H9 (cell line): Measurements from ENCODE around the gene RSU1. TPM values are rescaled to one million over a fixed set of nuclear protein-coding genes. Genes with fewer than 3 reads are reported as not detected.

Source experiments
- DNase-seq: peaks from one replicate; pipeline ENCODE4 v3.0.0-alpha.2; 2017
- H2AFZ ChIP-seq: one replicate; pipeline ENCODE4 v1.6.1; 2013; ENCODE audit warnings: mild to moderate bottlenecking, low read length, control low read depth, moderate library complexity
- H2AK5ac ChIP-seq: 2 replicates; pipeline ENCODE4 v1.6.1; 2013; ENCODE audit warnings: low read length, control low read depth, mixed read lengths; ENCODE audit not compliant: insufficient read length
- H2BK120ac ChIP-seq: one replicate; pipeline ENCODE4 v1.6.1; 2013; ENCODE audit warnings: low read depth, mild to moderate bottlenecking, low read length, control low read depth, inconsistent platforms; ENCODE audit not compliant: poor library complexity, severe bottlenecking
- H2BK12ac ChIP-seq: 2 replicates; pipeline ENCODE4 v1.6.1; 2013; ENCODE audit warnings: low read length, control low read depth, mixed read lengths, low read depth; ENCODE audit not compliant: insufficient read length
- H2BK15ac ChIP-seq: 2 replicates; pipeline ENCODE4 v1.6.1; 2013; ENCODE audit warnings: low read depth, low read length, control low read depth
- H2BK20ac ChIP-seq: one replicate; pipeline ENCODE4 v1.6.1; 2013; ENCODE audit warnings: low read depth, mild to moderate bottlenecking, low read length, control low read depth, inconsistent platforms; ENCODE audit not compliant: poor library complexity, severe bottlenecking
- H2BK5ac ChIP-seq: 2 replicates; pipeline ENCODE4 v1.6.1; 2013; ENCODE audit warnings: low read length, control low read depth, mixed read lengths; ENCODE audit not compliant: insufficient read length
- H3K14ac ChIP-seq: 2 replicates; pipeline ENCODE4 v1.6.1; 2013; ENCODE audit warnings: low read length, control low read depth; ENCODE audit not compliant: insufficient read depth
- H3K18ac ChIP-seq: 2 replicates; pipeline ENCODE4 v1.6.1; 2013; ENCODE audit warnings: low read depth, mild to moderate bottlenecking, mixed read lengths, low read length, control low read depth; ENCODE audit not compliant: insufficient read length
- H3K23ac ChIP-seq: 2 replicates; pipeline ENCODE4 v1.6.1; 2013; ENCODE audit warnings: low read length, control low read depth, mixed read lengths, low read depth; ENCODE audit not compliant: insufficient read length
- H3K23me2 ChIP-seq: 2 replicates; pipeline ENCODE4 v1.6.1; 2013; ENCODE audit warnings: low read depth, mild to moderate bottlenecking, mixed read lengths, low read length, control low read depth; ENCODE audit not compliant: insufficient read length, poor library complexity, severe bottlenecking
- H3K27ac ChIP-seq: 2 replicates; pipeline ENCODE4 v1.5.1; 2013; ENCODE audit warnings: low read length, control low read depth, mixed read lengths, low read depth; ENCODE audit not compliant: insufficient read length
- H3K27me3 ChIP-seq: 2 replicates; pipeline ENCODE4 v1.6.1; 2013; ENCODE audit warnings: low read length, control low read depth, inconsistent platforms; ENCODE audit not compliant: insufficient read depth
- H3K4ac ChIP-seq: 2 replicates; pipeline ENCODE4 v1.6.1; 2013; ENCODE audit warnings: low read depth, mild to moderate bottlenecking, control low read depth, inconsistent platforms, low read length, moderate library complexity
- H3K4me1 ChIP-seq: 2 replicates; pipeline ENCODE4 v1.6.1; 2013; ENCODE audit warnings: low read length, control low read depth, inconsistent platforms; ENCODE audit not compliant: insufficient read depth
- H3K4me2 ChIP-seq: 2 replicates; pipeline ENCODE4 v1.6.1; 2013; ENCODE audit warnings: low read length, control low read depth, mixed read lengths; ENCODE audit not compliant: insufficient read length, insufficient read depth
- H3K56ac ChIP-seq: 2 replicates; pipeline ENCODE4 v1.6.1; 2013; ENCODE audit warnings: low read depth, mild to moderate bottlenecking, mixed read lengths, low read length, control low read depth; ENCODE audit not compliant: insufficient read length
- H3K79me1 ChIP-seq: 2 replicates; pipeline ENCODE4 v1.6.1; 2013; ENCODE audit warnings: low read depth, mild to moderate bottlenecking, moderate library complexity, low read length, control low read depth, inconsistent platforms; ENCODE audit not compliant: insufficient read depth, poor library complexity, severe bottlenecking
- H3K79me2 ChIP-seq: 2 replicates; pipeline ENCODE4 v1.6.1; 2013; ENCODE audit warnings: low read length, control low read depth, inconsistent platforms; ENCODE audit not compliant: insufficient read depth
- H3K9ac ChIP-seq: 2 replicates; pipeline ENCODE4 v1.6.1; 2013; ENCODE audit warnings: low read length, control low read depth, mixed read lengths; ENCODE audit not compliant: insufficient read length; ENCODE audit errors: extremely low read depth
- H3K9me3 ChIP-seq: one replicate; pipeline ENCODE4 v1.6.1; 2013; ENCODE audit warnings: low read depth, low read length, inconsistent platforms; ENCODE audit not compliant: control insufficient read depth
- H3T11ph ChIP-seq: one replicate; pipeline ENCODE4 v1.6.1; 2013; ENCODE audit warnings: mild to moderate bottlenecking, low read length, control low read depth, inconsistent platforms
- H4K20me1 ChIP-seq: one replicate; pipeline ENCODE4 v1.6.1; 2013; ENCODE audit not compliant: control insufficient read depth, insufficient read length, insufficient read depth
- H4K5ac ChIP-seq: 2 replicates; pipeline ENCODE4 v1.6.1; 2013; ENCODE audit warnings: low read depth, mild to moderate bottlenecking, mixed read lengths, low read length, control low read depth; ENCODE audit not compliant: insufficient read length
- H4K8ac ChIP-seq: replicated peaks from 2 replicates; pipeline ENCODE4 v1.6.1; 2013; ENCODE audit warnings: low read length, control low read depth, mixed read lengths, low read depth; ENCODE audit not compliant: insufficient read length
- H4K91ac ChIP-seq: 2 replicates; pipeline ENCODE4 v1.6.1; 2013; ENCODE audit warnings: low read depth, mild to moderate bottlenecking, moderate library complexity, mixed read lengths, low read length, control low read depth; ENCODE audit not compliant: insufficient read length
- H3K27ac Mint-ChIP-seq, 3 experiments: 2 replicates in 2 of 3; 3 replicates in 1 of 3; pipeline ENCODE4 v1.8.0; 2020 to 2021; ENCODE audit warnings: mixed read lengths in 3 of 3, mild to moderate bottlenecking in 1 of 3, moderate library complexity in 1 of 3
- H3K27me3 Mint-ChIP-seq: 2 replicates; pipeline ENCODE4 v1.8.0; 2021; ENCODE audit warnings: low read depth, mild to moderate bottlenecking, moderate library complexity, mixed read lengths
- H3K36me3 Mint-ChIP-seq, 3 experiments: 2 replicates in 2 of 3; 3 replicates in 1 of 3; pipeline ENCODE4 v1.8.0; 2020 to 2021; ENCODE audit warnings: low read depth in 3 of 3, mixed read lengths in 3 of 3; ENCODE audit not compliant: insufficient read depth in 1 of 3
- H3K4me1 Mint-ChIP-seq, 2 experiments: 2 replicates each; pipeline ENCODE4 v1.8.0; 2020; ENCODE audit warnings: mixed read lengths in 2 of 2
- H3K4me3 Mint-ChIP-seq, 2 experiments: 2 replicates in 1 of 2; 3 replicates in 1 of 2; pipeline ENCODE4 v1.8.0; 2020 to 2021; ENCODE audit warnings: mild to moderate bottlenecking in 2 of 2, mixed read lengths in 2 of 2, moderate library complexity in 1 of 2
- H3K9me3 Mint-ChIP-seq, 2 experiments: 2 replicates in 1 of 2; 3 replicates in 1 of 2; pipeline ENCODE4 v1.8.0; 2020; ENCODE audit warnings: mild to moderate bottlenecking in 2 of 2, mixed read lengths in 2 of 2, moderate library complexity in 1 of 2
- CTCF ChIP-seq: fragments of 200-600 bp; sonication (generic); conservative IDR thresholded peaks from 3 replicates; pipeline ENCODE4 v1.8.0; 2021; ENCODE audit warnings: antibody characterized with exemption, mild to moderate bottlenecking
- WGBS: extraction: QIAGEN DNeasy Blood & Tissue Kit; methylation state at CpG from one replicate; pipeline ENCODE4 v1.1.7; 2013; ENCODE audit warnings: missing lambda C conversion rate, low lambda C conversion rate, mixed read lengths; ENCODE audit not compliant: insufficient read length; ENCODE audit errors: extremely low coverage; 5-methylcytosine and 5-hydroxymethylcytosine counted together
- total RNA-seq: library from RNA; stranded (reverse); gene quantifications from 2 replicates; pipeline ENCODE4 v1.2.1, GENCODE V29; 2021

Gene RSU1
- total RNA-seq, 1 experiment from 2014 or later, result 59.4 TPM

DNA sequence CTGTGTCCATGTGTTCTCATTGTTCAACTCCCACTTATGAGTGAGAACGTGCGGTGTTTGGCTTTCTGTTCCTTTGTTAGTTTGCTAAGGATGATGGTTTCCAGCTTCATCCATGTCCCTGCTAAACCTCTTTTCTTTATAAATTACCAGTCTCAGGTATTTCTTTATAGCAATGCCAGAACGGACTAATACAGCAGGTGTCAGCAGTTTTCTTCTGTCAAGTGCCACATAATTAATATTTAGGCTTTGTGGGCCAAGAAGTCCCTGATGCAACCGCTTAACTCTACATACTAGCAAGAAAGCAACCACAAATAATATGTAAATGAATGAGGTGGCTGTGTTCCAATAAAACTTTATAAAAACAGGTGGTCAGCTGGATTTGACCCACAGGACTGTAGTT, 269.3 kb downstream of the RSU1 start:
- no peak overlapping the region for H3K4me2 ChIP-seq
- H3K27ac ChIP-seq, result no peak overlapping the region
- H2BK12ac ChIP-seq, result no peak overlapping the region
- H3K56ac ChIP-seq, result no peak overlapping the region
- peaks cover 3 to 5% of the 10 kb centered on the region in 2 experiments; a peak in 1 of 4 replicates for H3K4me1 Mint-ChIP-seq
- no peaks in the 10 kb centered on the region for H4K20me1 ChIP-seq
- H3K79me2 ChIP-seq, result no peaks in the 10 kb centered on the region
- no peak overlapping the region for H2BK15ac ChIP-seq
- no peak overlapping the region for H3K9ac ChIP-seq
- H3K27ac Mint-ChIP-seq, result no peak overlapping the region
- no peaks in the 10 kb centered on the region for H3K23me2 ChIP-seq
- H4K8ac ChIP-seq, result no peak overlapping the region
- no peak overlapping the region for H2BK20ac ChIP-seq
- H2BK5ac ChIP-seq, result no peak overlapping the region
- H3K36me3 Mint-ChIP-seq, result no peaks in the 10 kb centered on the region
- peaks cover 8% of the 10 kb centered on the region for H3K27me3 Mint-ChIP-seq
- H2AFZ ChIP-seq, result no peak overlapping the region
- H3K4me3 Mint-ChIP-seq, result no peak overlapping the region
- no peaks in the 10 kb centered on the region; a peak in 3 of 5 replicates for H3K9me3 Mint-ChIP-seq
- H2BK120ac ChIP-seq, result no peak overlapping the region
- H3K79me1 ChIP-seq, result no peaks in the 10 kb centered on the region
- H4K91ac ChIP-seq, result no peak overlapping the region
- no peaks in the 10 kb centered on the region for H3K4me1 ChIP-seq
- H3K18ac ChIP-seq, result no peak overlapping the region
- no peaks in the 10 kb centered on the region for H3K9me3 ChIP-seq
- no peak overlapping the region for H4K5ac ChIP-seq
- no peak for DNase-seq
- no peak for TF ChIP-seq CTCF
- H3K14ac ChIP-seq, result no peak overlapping the region
- no peak overlapping the region for H3K23ac ChIP-seq
- no peaks in the 10 kb centered on the region for H3K27me3 ChIP-seq
- WGBS, result no CpG with 5 or more reads among the region's 4 CpGs
- no peak overlapping the region for H3K4ac ChIP-seq
- no peak overlapping the region for H3T11ph ChIP-seq
- H2AK5ac ChIP-seq, result no peak overlapping the region
